Measurements from ENCODE around the gene PHF2. TPM values are rescaled to one million over a fixed set of nuclear protein-coding genes. Genes with fewer than 3 reads are reported as not detected.
"Not testable (repeated sequence)": the region's sequence is repeated elsewhere in the genome, so short reads cannot be mapped to it uniquely, and the experiment has no call there.

The PHF2 gene
- total RNA-seq, 1 donor = 18.9 TPM

GRCh38 chr9:93662016-93662638 is 85.7 kb downstream of the PHF2 start:
- Histone ChIP-seq H3K4me1 (ENCODE audit: insufficient read depth, low read length) (no peaks in the 10 kb centered on the region), H3K4me3 (ENCODE audit: low read length) (no peak overlapping the region), H3K27me3 (ENCODE audit: insufficient read depth, low read length) (no peaks in the 10 kb centered on the region), H3K9me3 (ENCODE audit: low read depth, low read length) (no peaks in the 10 kb centered on the region)

GRCh38 chr9:93662952-93663572 is 86.7 kb downstream of the PHF2 start:
- Histone ChIP-seq H3K4me1 (ENCODE audit: insufficient read depth, low read length) (no peaks in the 10 kb centered on the region), H3K4me3 (ENCODE audit: low read length) (no peak overlapping the region), H3K9me3 (ENCODE audit: low read depth, low read length) (no peaks in the 10 kb centered on the region), H3K27me3 (ENCODE audit: insufficient read depth, low read length) (no peaks in the 10 kb centered on the region)

GRCh38 chr9:93663877-93664548 is 87.6 kb downstream of the PHF2 start:
- no peaks in the 10 kb centered on the region for H3K27me3 ChIP-seq (ENCODE audit: insufficient read depth, low read length)
- no peak overlapping the region for H3K4me3 ChIP-seq (ENCODE audit: low read length)
- H3K9me3 ChIP-seq (ENCODE audit: low read depth, low read length) = no peaks in the 10 kb centered on the region
- H3K4me1 ChIP-seq (ENCODE audit: insufficient read depth, low read length) = no peaks in the 10 kb centered on the region

GRCh38 chr9:93664549-93665120 is 88.3 kb downstream of the PHF2 start:
- Histone ChIP-seq H3K9me3 (ENCODE audit: low read depth, low read length) (no peaks in the 10 kb centered on the region), H3K4me3 (ENCODE audit: low read length) (no peak overlapping the region), H3K27me3 (ENCODE audit: insufficient read depth, low read length) (no peaks in the 10 kb centered on the region), H3K4me1 (ENCODE audit: insufficient read depth, low read length) (no peaks in the 10 kb centered on the region)

- Histone ChIP-seq H3K4me1 (ENCODE audit: insufficient read depth, low read length) (no peaks in the 10 kb centered on the region), H3K4me3 (ENCODE audit: low read length) (no peak overlapping the region), H3K9me3 (ENCODE audit: low read depth, low read length) (no peaks in the 10 kb centered on the region), H3K27me3 (ENCODE audit: insufficient read depth, low read length) (no peaks in the 10 kb centered on the region)
Measured at GRCh38 chr9:93665128-93665636, 88.8 kb downstream of the PHF2 start.

GRCh38 chr9:93665637-93666438 is 89.5 kb downstream of the PHF2 start:
- no peak overlapping the region for H3K4me3 ChIP-seq (ENCODE audit: low read length)
- no peaks in the 10 kb centered on the region for H3K4me1 ChIP-seq (ENCODE audit: insufficient read depth, low read length)
- H3K27me3 ChIP-seq (ENCODE audit: insufficient read depth, low read length) = no peaks in the 10 kb centered on the region
- no peaks in the 10 kb centered on the region for H3K9me3 ChIP-seq (ENCODE audit: low read depth, low read length)

- not testable (repeated sequence) for H3K9me3 ChIP-seq (ENCODE audit: low read depth, low read length); H3K4me1 ChIP-seq (ENCODE audit: insufficient read depth, low read length); H3K4me3 ChIP-seq (ENCODE audit: low read length); H3K27me3 ChIP-seq (ENCODE audit: insufficient read depth, low read length)
Measured at GRCh38 chr9:93666439-93666784, 90.0 kb downstream of the PHF2 start.

GRCh38 chr9:93667006-93667405 is 90.6 kb downstream of the PHF2 start:
- H3K4me3 ChIP-seq (ENCODE audit: low read length) = no peak overlapping the region
- H3K9me3 ChIP-seq (ENCODE audit: low read depth, low read length) = no peaks in the 10 kb centered on the region
- no peaks in the 10 kb centered on the region for H3K27me3 ChIP-seq (ENCODE audit: insufficient read depth, low read length)
- H3K4me1 ChIP-seq (ENCODE audit: insufficient read depth, low read length) = no peaks in the 10 kb centered on the region

GRCh38 chr9:93667627-93668026 is 91.2 kb downstream of the PHF2 start:
- Histone ChIP-seq H3K9me3 (ENCODE audit: low read depth, low read length) (no peaks in the 10 kb centered on the region), H3K4me3 (ENCODE audit: low read length) (no peak overlapping the region), H3K4me1 (ENCODE audit: insufficient read depth, low read length) (no peaks in the 10 kb centered on the region), H3K27me3 (ENCODE audit: insufficient read depth, low read length) (no peaks in the 10 kb centered on the region)

GRCh38 chr9:93668261-93668871 is 92.0 kb downstream of the PHF2 start:
- Histone ChIP-seq H3K9me3 (ENCODE audit: low read depth, low read length) (no peaks in the 10 kb centered on the region), H3K27me3 (ENCODE audit: insufficient read depth, low read length) (no peaks in the 10 kb centered on the region), H3K4me1 (ENCODE audit: insufficient read depth, low read length) (no peaks in the 10 kb centered on the region), H3K4me3 (ENCODE audit: low read length) (no peak overlapping the region)

- no peaks in the 10 kb centered on the region for H3K27me3 ChIP-seq (ENCODE audit: insufficient read depth, low read length)
- no peaks in the 10 kb centered on the region for H3K9me3 ChIP-seq (ENCODE audit: low read depth, low read length)
- no peak overlapping the region for H3K4me3 ChIP-seq (ENCODE audit: low read length)
- H3K4me1 ChIP-seq (ENCODE audit: insufficient read depth, low read length) = no peaks in the 10 kb centered on the region
Measured at GRCh38 chr9:93669116-93669957, 93.0 kb downstream of the PHF2 start.

- Histone ChIP-seq H3K4me3 (ENCODE audit: low read length) (no peak overlapping the region), H3K9me3 (ENCODE audit: low read depth, low read length) (no peaks in the 10 kb centered on the region), H3K4me1 (ENCODE audit: insufficient read depth, low read length) (no peaks in the 10 kb centered on the region), H3K27me3 (ENCODE audit: insufficient read depth, low read length) (no peaks in the 10 kb centered on the region)
Measured at GRCh38 chr9:93669958-93670207, 93.5 kb downstream of the PHF2 start.

- Histone ChIP-seq H3K4me3 (ENCODE audit: low read length) (no peak overlapping the region), H3K4me1 (ENCODE audit: insufficient read depth, low read length) (no peaks in the 10 kb centered on the region), H3K27me3 (ENCODE audit: insufficient read depth, low read length) (no peaks in the 10 kb centered on the region), H3K9me3 (ENCODE audit: low read depth, low read length) (no peaks in the 10 kb centered on the region)
Measured at GRCh38 chr9:93670208-93671019, 94.0 kb downstream of the PHF2 start.
